G401.6 (cell line): ENCODE results near the gene PSMB7.

Experiments used
- FAIRE-seq: peaks from 2 replicates; lab custom pipeline; 2012; peaks lifted over from hg19 to GRCh38; lab: Jason Lieb, UNC

The PSMB7 gene

DNA sequence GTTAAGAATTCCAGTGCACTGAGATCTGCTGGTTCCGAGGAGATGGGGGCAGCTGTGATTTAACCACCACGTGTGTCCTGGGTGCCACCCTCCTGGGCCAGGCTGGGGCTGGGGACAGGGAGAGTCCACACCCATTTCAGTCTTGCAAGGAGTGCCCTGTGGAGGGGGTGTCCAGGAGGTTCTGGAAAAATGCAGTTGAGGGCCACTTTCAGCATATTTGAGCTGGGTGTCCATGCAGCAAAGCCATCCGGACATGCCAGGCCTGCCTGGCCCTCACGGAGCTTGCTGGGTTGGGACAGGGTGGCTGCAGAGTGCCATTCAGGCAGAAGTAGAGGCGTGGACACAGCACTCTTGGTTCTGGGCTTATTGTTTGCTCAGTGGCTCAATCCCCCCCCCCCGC lies 89.4 kb downstream of the PSMB7 start:
- FAIRE-seq, result no peak

DNA sequence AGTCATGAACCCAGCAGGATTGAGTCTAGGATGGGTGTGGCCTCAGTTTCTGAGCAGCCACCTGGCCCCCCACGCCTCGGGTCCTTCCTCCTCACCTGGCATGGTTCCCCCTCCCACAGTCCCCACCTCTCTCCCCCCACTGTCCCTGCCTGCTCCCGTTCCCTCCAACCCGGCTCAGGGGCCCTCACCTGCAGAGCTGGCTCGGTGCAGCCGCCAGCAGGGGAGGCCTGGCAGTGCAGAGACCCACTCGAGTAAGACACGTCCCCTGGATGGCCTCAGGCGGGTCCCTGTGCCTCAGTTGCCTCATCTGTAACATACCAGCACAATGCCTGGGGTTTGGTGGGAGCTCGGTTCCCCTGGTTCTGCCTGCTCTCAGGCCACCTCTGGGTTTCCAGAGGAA lies 91.3 kb downstream of the PSMB7 start:
- FAIRE-seq, result no peak

DNA sequence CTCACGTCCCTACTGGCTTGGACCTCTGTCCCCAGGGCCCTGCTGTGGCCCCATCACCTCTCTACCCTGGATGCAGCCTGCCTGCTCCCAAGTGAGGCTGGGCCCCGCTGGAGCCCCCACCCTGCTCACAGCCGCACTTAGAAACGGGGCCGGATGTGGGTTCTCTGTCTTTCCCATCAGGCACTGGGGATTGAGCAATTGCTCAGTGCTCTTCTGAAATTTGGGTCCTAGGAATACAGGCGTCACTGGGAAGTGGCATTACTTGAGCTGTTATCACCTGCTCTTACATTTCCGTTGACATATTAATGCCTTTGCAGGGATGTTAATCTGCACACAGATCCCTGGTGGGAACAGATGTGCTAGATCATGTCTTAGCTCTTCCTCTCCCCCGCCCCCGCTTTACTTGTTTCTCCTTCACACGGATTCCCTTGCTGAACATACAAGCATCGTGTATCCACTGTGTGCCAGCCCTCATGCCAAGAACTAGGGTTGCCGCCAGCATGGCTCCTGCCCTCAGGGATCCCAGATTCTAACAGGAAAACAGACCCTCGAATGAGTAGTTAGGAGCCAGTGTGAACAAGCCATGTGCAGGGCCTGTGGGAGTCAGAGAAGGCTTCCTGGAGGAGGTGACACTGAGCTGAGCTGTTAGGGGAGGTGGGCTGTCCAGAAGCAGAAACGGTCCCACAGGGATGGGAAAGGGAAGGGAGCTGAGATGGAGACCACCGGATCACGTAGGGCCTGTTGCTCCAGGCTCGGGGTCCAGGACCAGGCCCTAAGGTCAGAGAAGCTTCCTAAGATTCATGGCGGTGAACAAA lies 92.4 kb downstream of the PSMB7 start:
- FAIRE-seq, result no peak

DNA sequence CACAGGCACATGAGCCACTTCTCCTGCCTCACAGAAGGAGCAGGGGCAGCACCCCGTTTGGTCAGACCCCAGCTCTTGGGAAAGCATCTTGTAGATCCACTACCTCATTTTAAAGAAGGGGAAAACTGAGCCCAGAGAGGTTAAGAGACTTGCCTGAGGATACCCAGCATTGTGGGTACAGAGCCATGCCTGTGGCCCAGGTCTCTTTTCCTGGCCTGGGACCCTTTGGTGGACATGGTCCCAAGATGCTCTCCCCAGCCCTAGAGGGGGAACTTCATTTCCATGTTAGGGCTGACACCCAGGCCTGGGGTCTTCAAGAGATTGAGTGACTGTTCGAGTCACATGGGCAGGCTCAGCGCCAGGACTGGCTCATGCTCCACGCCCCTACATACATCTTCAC lies 93.3 kb downstream of the PSMB7 start:
- FAIRE-seq, result no peak

DNA sequence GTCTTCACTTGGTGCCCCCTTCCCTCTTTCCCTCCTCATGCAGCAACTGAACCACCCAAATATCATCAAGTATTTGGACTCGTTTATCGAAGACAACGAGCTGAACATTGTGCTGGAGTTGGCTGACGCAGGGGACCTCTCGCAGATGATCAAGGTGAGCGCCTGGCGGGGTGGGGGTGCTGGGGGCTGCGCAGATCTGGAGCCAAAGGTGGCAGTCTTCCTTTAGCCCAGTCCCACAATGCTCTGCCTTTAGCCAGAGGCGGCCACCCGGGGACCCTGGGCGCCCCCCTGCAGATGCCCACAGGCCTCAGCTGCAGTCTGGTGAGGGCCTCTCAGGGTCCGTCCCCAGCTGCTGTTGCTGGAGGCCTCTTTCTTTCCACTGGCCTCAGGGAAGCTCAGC lies 93.8 kb downstream of the PSMB7 start:
- FAIRE-seq, result no peak

DNA sequence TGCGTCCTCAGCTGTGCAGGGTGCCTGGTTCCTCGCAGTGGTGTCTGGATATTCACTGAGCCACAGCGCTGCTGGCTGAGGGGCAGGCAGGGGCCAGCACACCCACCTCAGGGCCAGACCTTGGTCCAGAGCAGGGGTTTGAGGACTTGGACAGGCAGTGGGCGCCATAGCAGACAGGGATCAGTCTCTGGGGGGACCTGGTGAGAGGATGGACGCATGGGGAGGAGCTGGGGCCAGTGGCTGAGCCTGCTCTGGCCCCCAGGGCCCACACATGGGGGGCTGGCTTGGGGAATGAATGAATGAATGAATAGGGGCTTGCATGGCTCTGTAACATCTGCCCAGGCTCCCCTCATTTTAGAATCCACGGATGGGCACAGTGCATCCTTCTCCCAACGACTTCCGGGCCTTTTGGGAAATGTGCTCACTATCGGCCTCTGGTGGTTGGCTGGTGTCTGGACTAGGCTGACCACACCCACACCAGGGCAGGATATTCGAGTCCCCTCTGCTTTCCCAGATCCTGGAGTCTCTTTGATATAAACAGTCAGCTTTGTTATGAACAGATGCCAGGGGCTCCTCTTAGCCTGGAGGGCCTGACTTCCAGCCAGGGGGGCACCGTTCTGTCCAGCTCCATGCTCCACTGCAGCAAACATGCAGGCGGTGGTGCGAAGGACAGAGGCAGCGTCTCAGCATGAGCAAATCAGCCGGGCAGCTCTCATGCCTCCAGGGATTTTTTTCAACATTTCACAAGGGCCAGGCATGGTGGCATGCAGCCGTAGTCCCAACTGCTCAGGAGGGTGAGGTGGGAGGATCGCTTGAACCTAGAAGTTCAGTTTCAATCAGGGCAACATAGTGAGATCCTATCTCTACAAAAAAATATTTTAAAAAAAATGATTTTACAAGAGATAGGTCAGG lies 94.9 kb downstream of the PSMB7 start:
- FAIRE-seq, result no peak

DNA sequence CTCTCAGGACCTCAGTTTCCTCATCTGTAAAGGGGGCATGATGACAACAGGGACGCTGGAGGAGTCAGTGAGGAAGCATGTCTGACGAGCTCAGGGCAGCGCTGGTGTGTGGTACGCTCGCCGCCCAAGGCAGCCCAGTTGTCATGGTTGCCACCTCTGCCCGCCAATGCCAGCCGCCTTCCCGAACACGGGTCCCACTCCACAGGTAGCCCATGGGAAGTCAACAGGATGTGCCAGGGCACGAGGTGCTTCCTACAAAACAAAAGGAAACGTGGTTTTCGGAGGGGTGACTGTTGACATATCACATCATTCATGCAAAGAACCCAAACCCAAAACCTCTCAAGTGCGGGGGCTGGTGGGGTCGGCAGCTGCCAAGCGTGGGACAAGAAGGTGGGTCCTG lies 99.4 kb downstream of the PSMB7 start:
- no peak for FAIRE-seq

DNA sequence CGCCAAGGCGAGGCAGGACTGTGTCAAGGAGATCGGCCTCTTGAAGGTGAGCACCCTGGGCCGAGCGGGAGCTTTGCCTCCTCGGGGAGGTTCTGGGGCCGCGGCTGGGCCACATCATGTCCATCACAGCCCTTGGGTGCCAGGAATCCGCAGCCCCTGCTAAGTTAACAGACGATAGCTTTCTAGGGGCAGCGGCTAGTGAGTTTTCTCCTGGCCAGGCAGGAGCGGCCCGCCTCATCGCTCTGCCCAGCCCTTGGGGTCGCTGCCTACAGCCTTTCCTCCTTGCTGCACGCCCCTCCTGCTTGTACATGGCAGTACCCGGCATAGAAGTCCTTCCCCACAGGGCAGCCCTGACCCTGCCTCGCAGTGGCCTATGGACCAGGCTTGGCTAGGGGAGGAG lies 101.3 kb downstream of the PSMB7 start:
- FAIRE-seq, result no peak

DNA sequence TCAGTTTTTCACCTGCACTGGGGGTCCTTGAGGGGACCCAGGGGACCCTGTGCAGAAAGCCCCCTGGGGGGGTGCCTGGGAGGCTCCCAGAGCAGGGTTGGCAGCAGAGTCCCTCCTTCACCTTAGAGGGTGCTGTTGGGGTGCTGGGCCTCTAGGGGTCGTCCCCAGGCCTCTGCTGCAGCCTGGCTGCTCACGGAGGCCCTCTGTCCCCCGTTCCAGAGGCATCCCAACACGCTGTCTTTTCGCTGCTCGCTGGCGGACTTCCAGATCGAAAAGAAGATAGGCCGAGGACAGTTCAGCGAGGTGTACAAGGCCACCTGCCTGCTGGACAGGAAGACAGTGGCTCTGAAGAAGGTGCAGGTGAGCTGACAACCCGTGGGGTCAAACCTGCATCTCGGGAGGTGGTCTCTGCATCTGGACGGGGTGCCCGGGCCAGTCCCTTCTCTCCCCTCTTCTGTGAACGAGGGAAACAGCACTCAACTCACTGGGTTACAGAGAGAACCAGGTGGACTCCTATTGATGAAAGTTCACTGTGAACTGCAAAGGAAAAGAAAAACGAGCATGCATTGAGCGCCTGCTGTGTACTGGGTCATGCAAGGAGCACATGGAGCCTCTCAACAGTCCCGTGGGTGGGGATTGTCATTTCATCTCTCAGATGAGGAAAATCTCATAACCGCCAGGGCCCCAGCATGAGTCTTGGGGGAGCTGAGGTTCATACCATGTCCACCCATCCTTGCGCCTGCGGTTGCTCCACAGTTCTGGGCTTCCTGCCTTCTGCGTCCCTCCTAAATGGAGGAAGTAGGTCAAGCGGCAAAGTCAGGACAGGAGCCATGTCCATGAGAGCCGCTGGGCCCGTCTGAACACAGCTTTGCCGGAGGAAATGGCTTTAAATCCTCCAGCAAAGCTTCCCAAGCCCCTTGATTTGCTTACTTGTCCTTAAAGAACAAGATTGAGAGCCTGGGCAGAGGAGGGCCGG lies 102.7 kb downstream of the PSMB7 start:
- FAIRE-seq, result no peak

DNA sequence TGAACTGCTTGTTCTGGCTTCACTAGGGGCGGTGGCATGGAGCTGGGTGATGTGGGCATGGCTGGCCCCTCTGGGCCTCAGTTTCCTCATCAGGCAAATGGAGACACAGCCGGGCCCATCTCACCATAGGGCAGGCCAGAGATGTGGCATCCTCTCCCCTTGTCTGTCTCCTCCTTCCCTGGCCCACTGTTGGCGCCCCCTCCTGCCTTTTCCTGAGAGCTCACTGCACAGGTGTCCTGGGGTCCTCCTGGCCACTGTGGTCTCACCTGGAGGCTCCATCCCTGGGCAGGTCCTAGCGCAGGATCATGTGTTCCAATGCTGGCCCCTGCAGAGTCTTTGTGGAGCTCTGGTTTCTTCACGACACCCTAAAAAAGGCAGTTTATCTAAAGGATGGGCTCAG lies 104.0 kb downstream of the PSMB7 start:
- FAIRE-seq, result no peak

DNA sequence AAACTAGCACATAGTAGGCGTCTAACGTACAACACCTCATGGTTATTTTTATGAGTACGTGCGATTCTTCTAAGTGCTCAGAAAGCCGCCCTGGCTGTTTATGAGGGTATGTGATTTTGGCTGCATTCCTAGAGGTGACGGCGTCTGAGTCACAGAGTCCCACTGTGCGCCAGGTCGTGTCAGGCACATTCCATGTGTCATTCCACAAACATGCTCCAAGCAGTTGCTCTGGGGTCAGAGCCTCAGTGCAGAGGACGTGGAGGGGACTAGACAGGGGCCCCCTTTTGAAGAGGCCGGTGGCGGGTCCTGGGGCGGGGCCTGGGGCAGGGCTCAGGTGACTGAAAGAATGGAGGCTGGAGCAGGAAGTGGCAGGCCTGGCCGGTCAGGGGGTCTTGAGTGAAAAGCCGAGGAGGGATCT lies 105.6 kb downstream of the PSMB7 start:
- FAIRE-seq, result peak; percentile 97

DNA sequence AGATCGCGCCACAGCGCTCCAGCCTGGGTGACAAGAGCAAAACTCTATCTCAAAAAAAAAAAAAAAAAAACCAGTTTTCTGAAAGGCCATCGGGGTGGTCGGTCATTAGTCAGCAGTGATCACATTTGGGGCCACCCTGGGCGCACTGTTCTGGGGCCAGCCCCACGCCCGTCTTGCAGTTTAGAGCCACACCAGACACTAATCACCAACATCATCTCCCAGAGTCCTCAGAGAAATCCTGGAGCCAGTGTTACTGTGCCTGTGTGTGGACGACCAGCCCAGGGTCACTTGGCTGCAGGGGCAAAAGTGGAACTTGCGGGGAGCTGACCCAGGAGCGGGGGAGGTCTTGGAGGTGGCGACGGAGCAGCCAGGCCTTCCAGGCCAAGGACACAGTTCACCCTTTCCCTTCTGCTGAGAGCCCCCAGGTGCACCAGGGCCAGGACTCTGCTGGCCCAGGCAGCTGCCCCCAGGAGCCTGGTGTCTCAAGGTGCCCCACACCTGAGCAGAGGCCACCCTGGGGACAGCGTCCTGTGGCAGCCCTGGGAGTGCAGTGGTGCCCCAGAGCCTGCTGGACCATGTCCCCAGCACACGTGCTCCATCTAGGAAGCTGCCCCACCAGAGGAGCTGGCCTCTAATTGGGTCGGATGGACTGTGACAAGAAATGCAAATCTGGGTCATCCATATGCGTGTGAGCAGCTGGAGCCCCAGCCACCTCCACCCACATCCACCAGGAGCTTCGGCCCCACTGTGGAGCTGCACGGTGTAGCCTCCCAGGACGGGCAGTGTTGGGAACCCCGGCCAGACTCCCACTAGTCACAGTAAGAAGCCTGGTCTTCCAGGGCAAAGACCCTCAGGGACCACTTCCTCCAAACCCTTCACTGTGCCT lies 106.4 kb downstream of the PSMB7 start:
- no peak for FAIRE-seq

DNA sequence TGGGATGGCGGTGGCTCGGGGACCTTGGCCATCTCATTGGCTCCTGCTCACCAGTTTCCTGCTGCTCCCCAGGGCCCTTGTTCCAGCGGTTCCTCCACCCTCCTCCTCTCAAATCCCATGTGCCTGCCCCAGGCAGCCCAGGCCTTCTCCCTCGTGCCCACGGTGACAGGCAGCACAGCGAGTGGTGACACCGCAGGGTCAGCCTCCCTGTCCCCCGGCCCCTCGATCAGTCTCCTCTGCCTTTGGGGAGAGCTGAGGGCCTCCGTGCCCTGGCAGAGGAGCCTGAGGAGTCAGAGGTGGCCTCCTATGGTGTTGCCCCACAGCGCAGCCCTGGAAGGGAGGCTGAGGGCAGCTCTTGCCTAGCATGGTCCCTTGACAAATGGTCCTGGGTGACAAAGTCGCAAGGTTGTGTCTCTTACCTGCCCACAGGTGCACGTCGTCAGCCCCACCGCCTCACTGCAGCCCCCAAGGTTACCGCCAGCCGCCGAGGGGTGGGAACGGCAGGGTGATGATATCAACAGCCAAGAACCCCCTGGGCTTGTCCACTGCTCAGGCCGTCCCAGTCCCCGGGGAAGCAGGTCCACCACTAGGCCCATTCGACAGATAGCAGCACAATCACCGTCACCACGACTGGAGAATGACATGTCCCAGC lies 107.7 kb downstream of the PSMB7 start:
- no peak for FAIRE-seq

DNA sequence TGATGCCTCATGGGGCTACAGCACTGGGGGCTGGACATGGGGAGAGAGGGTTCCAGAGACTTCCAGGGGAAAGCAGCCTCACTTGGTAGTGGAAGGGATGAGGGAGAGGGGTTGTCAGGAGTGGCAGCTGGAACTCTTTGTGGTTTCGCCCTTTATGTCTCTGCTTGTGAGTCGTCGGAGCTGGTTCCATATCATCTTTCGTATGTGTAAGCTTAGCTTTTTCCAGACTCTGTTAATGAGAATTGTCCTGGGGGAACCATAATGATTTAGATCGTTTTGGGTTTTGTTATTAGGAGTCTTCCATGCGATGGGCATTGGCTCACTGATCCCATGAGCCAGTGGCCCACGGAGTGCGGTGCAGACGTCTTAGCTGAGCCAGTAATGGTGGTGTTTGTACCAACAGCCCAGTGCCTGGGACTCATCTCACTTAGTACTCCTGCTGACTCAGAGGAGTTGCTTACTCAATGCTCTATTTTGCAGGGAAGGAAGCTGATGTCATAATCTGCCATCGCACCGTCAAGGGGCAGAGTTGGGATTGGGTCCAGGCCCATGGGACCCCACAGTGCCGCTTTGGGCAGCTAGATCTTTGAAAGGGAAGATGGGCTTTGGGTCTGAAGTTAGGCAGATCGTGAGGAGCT lies 109.0 kb downstream of the PSMB7 start:
- FAIRE-seq, result no peak

DNA sequence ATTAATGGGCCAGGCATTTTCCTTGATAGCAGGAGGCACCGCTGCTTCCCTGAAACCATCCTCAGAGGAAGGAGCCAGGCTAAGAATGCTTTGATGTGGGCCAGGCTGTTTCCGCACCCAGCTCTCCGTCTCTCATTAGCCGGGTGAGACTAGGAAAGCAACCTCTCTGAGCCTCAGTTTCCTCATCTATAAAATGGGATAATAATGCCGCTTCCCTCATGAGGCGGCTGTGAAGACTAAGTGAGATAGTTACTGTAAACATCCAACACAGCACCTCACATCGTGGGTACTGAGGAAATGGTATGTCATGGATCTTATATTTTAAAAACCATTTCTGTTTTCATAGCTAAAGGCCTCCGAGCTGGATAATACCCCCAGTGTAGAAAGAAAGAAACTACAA lies 111.0 kb downstream of the PSMB7 start:
- FAIRE-seq, result no peak

DNA sequence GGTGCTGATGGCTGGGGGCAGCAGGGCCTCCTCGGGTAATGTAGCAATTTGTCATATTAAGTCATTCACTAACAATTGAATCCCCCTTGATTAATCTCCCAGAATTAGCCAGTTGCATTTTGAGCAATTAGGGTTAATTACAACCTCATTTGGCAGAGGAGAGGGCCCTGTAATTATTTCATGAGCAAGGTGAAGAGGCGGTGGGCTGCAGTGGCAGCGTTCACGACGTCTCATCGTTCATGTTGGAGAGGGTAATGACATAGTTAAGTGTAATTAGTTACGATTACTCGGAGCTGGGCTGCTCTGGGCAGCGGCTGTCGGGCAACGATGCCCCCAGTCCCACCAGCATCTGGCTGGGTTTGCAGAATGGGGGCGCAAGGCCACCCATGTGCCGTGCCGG lies 111.5 kb downstream of the PSMB7 start:
- no peak for FAIRE-seq
